ENCODE data around the gene AMDHD1.
"Not testable (repeated sequence)": the region's sequence is repeated elsewhere in the genome, so short reads cannot be mapped to it uniquely, and the experiment has no call there.

Gene AMDHD1

GRCh38 chr12:95962222-95962621 is 19.1 kb downstream of the AMDHD1 start:
- Histone ChIP-seq H3K9ac (ENCODE audit: low read depth in 1 of 2, low read length in 2 of 2) (no peak overlapping the region), H3K27ac (ENCODE audit: low read depth in 2 of 2, low read length in 2 of 2) (no peak overlapping the region), H3K4me1 (ENCODE audit: control insufficient read depth in 2 of 2, insufficient read depth in 2 of 2, low read length in 2 of 2) (no peaks in the 10 kb centered on the region), H3K36me3 (ENCODE audit: control insufficient read depth in 2 of 2, insufficient read depth in 2 of 2, low read length in 2 of 2) (no peaks in the 10 kb centered on the region), H3K27me3 (ENCODE audit: control insufficient read depth in 2 of 2, insufficient read depth in 2 of 2, low read length in 2 of 2) (no peaks in the 10 kb centered on the region), H3K4me3 (ENCODE audit: low read length in 2 of 2) (no peak overlapping the region), H3K9me3 (ENCODE audit: control insufficient read depth in 2 of 2, low read length in 2 of 2) (no peaks in the 10 kb centered on the region)

- no peak overlapping the region for H3K4me3 ChIP-seq (ENCODE audit: low read length in 2 of 2)
- H3K9me3 ChIP-seq (ENCODE audit: control insufficient read depth in 2 of 2, low read length in 2 of 2) = no peaks in the 10 kb centered on the region
- no peak overlapping the region for H3K27ac ChIP-seq (ENCODE audit: low read depth in 2 of 2, low read length in 2 of 2)
- H3K27me3 ChIP-seq (ENCODE audit: control insufficient read depth in 2 of 2, insufficient read depth in 2 of 2, low read length in 2 of 2) = no peaks in the 10 kb centered on the region
- H3K36me3 ChIP-seq (ENCODE audit: control insufficient read depth in 2 of 2, insufficient read depth in 2 of 2, low read length in 2 of 2) = no peaks in the 10 kb centered on the region
- H3K4me1 ChIP-seq (ENCODE audit: control insufficient read depth in 2 of 2, insufficient read depth in 2 of 2, low read length in 2 of 2) = no peaks in the 10 kb centered on the region
- H3K9ac ChIP-seq (ENCODE audit: low read depth in 1 of 2, low read length in 2 of 2) = no peak overlapping the region
Observed at GRCh38 chr12:95963096-95963495, 20.0 kb downstream of the AMDHD1 start.

GRCh38 chr12:95966287-95966870 is 23.2 kb downstream of the AMDHD1 start:
- Histone ChIP-seq H3K4me3 (ENCODE audit: low read length in 2 of 2) (no peak overlapping the region), H3K4me1 (ENCODE audit: control insufficient read depth in 2 of 2, insufficient read depth in 2 of 2, low read length in 2 of 2) (no peaks in the 10 kb centered on the region), H3K36me3 (ENCODE audit: control insufficient read depth in 2 of 2, insufficient read depth in 2 of 2, low read length in 2 of 2) (no peaks in the 10 kb centered on the region), H3K9ac (ENCODE audit: low read depth in 1 of 2, low read length in 2 of 2) (no peak overlapping the region), H3K27ac (ENCODE audit: low read depth in 2 of 2, low read length in 2 of 2) (no peak overlapping the region), H3K9me3 (ENCODE audit: control insufficient read depth in 2 of 2, low read length in 2 of 2) (no peaks in the 10 kb centered on the region), H3K27me3 (ENCODE audit: control insufficient read depth in 2 of 2, insufficient read depth in 2 of 2, low read length in 2 of 2) (no peaks in the 10 kb centered on the region)

GRCh38 chr12:95967301-95967700 is 24.2 kb downstream of the AMDHD1 start:
- Histone ChIP-seq H3K27ac (ENCODE audit: low read depth in 2 of 2, low read length in 2 of 2) (no peak overlapping the region), H3K27me3 (ENCODE audit: control insufficient read depth in 2 of 2, insufficient read depth in 2 of 2, low read length in 2 of 2) (no peaks in the 10 kb centered on the region)

GRCh38 chr12:95969116-95969515 is 26.0 kb downstream of the AMDHD1 start:
- H3K36me3 ChIP-seq (ENCODE audit: control insufficient read depth in 2 of 2, insufficient read depth in 2 of 2, low read length in 2 of 2); H3K9ac ChIP-seq (ENCODE audit: low read depth in 1 of 2, low read length in 2 of 2); H3K27me3 ChIP-seq (ENCODE audit: control insufficient read depth in 2 of 2, insufficient read depth in 2 of 2, low read length in 2 of 2); H3K27ac ChIP-seq (ENCODE audit: low read depth in 2 of 2, low read length in 2 of 2); H3K4me3 ChIP-seq (ENCODE audit: low read length in 2 of 2); H3K4me1 ChIP-seq (ENCODE audit: control insufficient read depth in 2 of 2, insufficient read depth in 2 of 2, low read length in 2 of 2); H3K9me3 ChIP-seq (ENCODE audit: control insufficient read depth in 2 of 2, low read length in 2 of 2): not testable (repeated sequence)

More at GRCh38 chr12:95967301-95967700, 24.2 kb downstream of the AMDHD1 start:
- Histone ChIP-seq H3K9me3 (ENCODE audit: control insufficient read depth in 2 of 2, low read length in 2 of 2) (no peaks in the 10 kb centered on the region), H3K4me1 (ENCODE audit: control insufficient read depth in 2 of 2, insufficient read depth in 2 of 2, low read length in 2 of 2) (no peaks in the 10 kb centered on the region), H3K9ac (ENCODE audit: low read depth in 1 of 2, low read length in 2 of 2) (no peak overlapping the region), H3K36me3 (ENCODE audit: control insufficient read depth in 2 of 2, insufficient read depth in 2 of 2, low read length in 2 of 2) (no peaks in the 10 kb centered on the region), H3K4me3 (ENCODE audit: low read length in 2 of 2) (no peak overlapping the region)

GRCh38 chr12:95970905-95971304 is 27.8 kb downstream of the AMDHD1 start:
- H3K36me3 ChIP-seq (ENCODE audit: control insufficient read depth in 2 of 2, insufficient read depth in 2 of 2, low read length in 2 of 2) = no peaks in the 10 kb centered on the region
- H3K27ac ChIP-seq (ENCODE audit: low read depth in 2 of 2, low read length in 2 of 2) = no peak overlapping the region
- H3K4me1 ChIP-seq (ENCODE audit: control insufficient read depth in 2 of 2, insufficient read depth in 2 of 2, low read length in 2 of 2) = no peaks in the 10 kb centered on the region
- no peaks in the 10 kb centered on the region for H3K27me3 ChIP-seq (ENCODE audit: control insufficient read depth in 2 of 2, insufficient read depth in 2 of 2, low read length in 2 of 2)
- no peak overlapping the region for H3K9ac ChIP-seq (ENCODE audit: low read depth in 1 of 2, low read length in 2 of 2)
- H3K9me3 ChIP-seq (ENCODE audit: control insufficient read depth in 2 of 2, low read length in 2 of 2) = no peaks in the 10 kb centered on the region
- no peak overlapping the region for H3K4me3 ChIP-seq (ENCODE audit: low read length in 2 of 2)

- Histone ChIP-seq H3K4me1 (ENCODE audit: control insufficient read depth in 2 of 2, insufficient read depth in 2 of 2, low read length in 2 of 2) (no peaks in the 10 kb centered on the region), H3K9me3 (ENCODE audit: control insufficient read depth in 2 of 2, low read length in 2 of 2) (no peaks in the 10 kb centered on the region), H3K9ac (ENCODE audit: low read depth in 1 of 2, low read length in 2 of 2) (no peak overlapping the region), H3K27ac (ENCODE audit: low read depth in 2 of 2, low read length in 2 of 2) (no peak overlapping the region), H3K4me3 (ENCODE audit: low read length in 2 of 2) (no peak overlapping the region), H3K36me3 (ENCODE audit: control insufficient read depth in 2 of 2, insufficient read depth in 2 of 2, low read length in 2 of 2) (no peaks in the 10 kb centered on the region), H3K27me3 (ENCODE audit: control insufficient read depth in 2 of 2, insufficient read depth in 2 of 2, low read length in 2 of 2) (no peaks in the 10 kb centered on the region)
Observed at GRCh38 chr12:95972832-95973456, 29.8 kb downstream of the AMDHD1 start.

GRCh38 chr12:95974358-95974757 is 31.2 kb downstream of the AMDHD1 start:
- no peaks in the 10 kb centered on the region for H3K4me1 ChIP-seq (ENCODE audit: control insufficient read depth in 2 of 2, insufficient read depth in 2 of 2, low read length in 2 of 2)
- H3K27ac ChIP-seq (ENCODE audit: low read depth in 2 of 2, low read length in 2 of 2) = no peak overlapping the region
- H3K27me3 ChIP-seq (ENCODE audit: control insufficient read depth in 2 of 2, insufficient read depth in 2 of 2, low read length in 2 of 2) = no peaks in the 10 kb centered on the region
- H3K9ac ChIP-seq (ENCODE audit: low read depth in 1 of 2, low read length in 2 of 2) = no peak overlapping the region
- H3K36me3 ChIP-seq (ENCODE audit: control insufficient read depth in 2 of 2, insufficient read depth in 2 of 2, low read length in 2 of 2) = no peaks in the 10 kb centered on the region
- H3K4me3 ChIP-seq (ENCODE audit: low read length in 2 of 2) = no peak overlapping the region
- no peaks in the 10 kb centered on the region for H3K9me3 ChIP-seq (ENCODE audit: control insufficient read depth in 2 of 2, low read length in 2 of 2)

- H3K27ac ChIP-seq (ENCODE audit: low read depth in 2 of 2, low read length in 2 of 2) = no peak overlapping the region
- H3K4me3 ChIP-seq (ENCODE audit: low read length in 2 of 2) = no peak overlapping the region
- H3K27me3 ChIP-seq (ENCODE audit: control insufficient read depth in 2 of 2, insufficient read depth in 2 of 2, low read length in 2 of 2) = no peaks in the 10 kb centered on the region
- H3K9ac ChIP-seq (ENCODE audit: low read depth in 1 of 2, low read length in 2 of 2) = no peak overlapping the region
- no peaks in the 10 kb centered on the region for H3K36me3 ChIP-seq (ENCODE audit: control insufficient read depth in 2 of 2, insufficient read depth in 2 of 2, low read length in 2 of 2)
- no peaks in the 10 kb centered on the region for H3K9me3 ChIP-seq (ENCODE audit: control insufficient read depth in 2 of 2, low read length in 2 of 2)
- H3K4me1 ChIP-seq (ENCODE audit: control insufficient read depth in 2 of 2, insufficient read depth in 2 of 2, low read length in 2 of 2) = no peaks in the 10 kb centered on the region
Observed at GRCh38 chr12:95975491-95975890, 32.4 kb downstream of the AMDHD1 start.

GRCh38 chr12:95976416-95976832 is 33.3 kb downstream of the AMDHD1 start:
- Histone ChIP-seq H3K4me3 (ENCODE audit: low read length in 2 of 2) (no peak overlapping the region), H3K27me3 (ENCODE audit: control insufficient read depth in 2 of 2, insufficient read depth in 2 of 2, low read length in 2 of 2) (no peaks in the 10 kb centered on the region), H3K27ac (ENCODE audit: low read depth in 2 of 2, low read length in 2 of 2) (no peak overlapping the region), H3K4me1 (ENCODE audit: control insufficient read depth in 2 of 2, insufficient read depth in 2 of 2, low read length in 2 of 2) (no peaks in the 10 kb centered on the region), H3K36me3 (ENCODE audit: control insufficient read depth in 2 of 2, insufficient read depth in 2 of 2, low read length in 2 of 2) (no peaks in the 10 kb centered on the region), H3K9me3 (ENCODE audit: control insufficient read depth in 2 of 2, low read length in 2 of 2) (no peaks in the 10 kb centered on the region), H3K9ac (ENCODE audit: low read depth in 1 of 2, low read length in 2 of 2) (no peak overlapping the region)
